HEK293T (cell line): ENCODE data around the gene MICOS13.

Source experiments
- CTCF ChIA-PET: fragments of 350-600 bp; formaldehyde crosslinking; extraction: SDS; loops from one replicate; lab custom pipeline; 2021; ENCODE audit warnings: antibody characterized with exemption, inconsistent platforms; lab: Yijun Ruan, JAX
- POLR2A ChIA-PET: fragments of 350-600 bp; formaldehyde crosslinking; extraction: SDS; loops from one replicate; lab custom pipeline; 2020; ENCODE audit warnings: antibody characterized with exemption, inconsistent platforms; lab: Yijun Ruan, JAX
- DNase-seq: peaks from one replicate; pipeline ENCODE4 v3.0.0; 2012; ENCODE audit warnings: mixed read lengths; ENCODE audit errors: extremely low spot score
- ARNT ChIP-seq: fragments of 450-650 bp; IDR thresholded peaks from 2 replicates; pipeline ENCODE4 v1.6.1; 2017; ENCODE audit warnings: mild to moderate bottlenecking
- BHLHE40 ChIP-seq: fragments of 450-650 bp; IDR thresholded peaks from 2 replicates; pipeline ENCODE4 v1.6.1; 2016; ENCODE audit warnings: mild to moderate bottlenecking, moderate library complexity, borderline replicate concordance
- CTBP1 ChIP-seq: fragments of 450-650 bp; IDR thresholded peaks from 2 replicates; pipeline ENCODE4 v1.6.1; 2016; ENCODE audit warnings: borderline replicate concordance
- ELF4 ChIP-seq: fragments of 450-650 bp; IDR thresholded peaks from 2 replicates; pipeline ENCODE4 v1.6.1; 2017; ENCODE audit warnings: antibody characterized with exemption
- FOXA1 ChIP-seq: fragments of 450-650 bp; IDR thresholded peaks from 2 replicates; pipeline ENCODE4 v1.6.1; 2016; ENCODE audit warnings: mild to moderate bottlenecking
- FOXK2 ChIP-seq: fragments of 450-650 bp; IDR thresholded peaks from 2 replicates; pipeline ENCODE4 v1.6.1; 2016; ENCODE audit warnings: mild to moderate bottlenecking
- FOXM1 ChIP-seq: fragments of 450-650 bp; IDR thresholded peaks from 2 replicates; pipeline ENCODE4 v1.6.1; 2017; ENCODE audit warnings: mild to moderate bottlenecking, borderline replicate concordance
- HDGF ChIP-seq: fragments of 450-650 bp; IDR thresholded peaks from 2 replicates; pipeline ENCODE4 v1.6.1; 2017; ENCODE audit warnings: antibody characterized with exemption, borderline replicate concordance
- L3MBTL2 ChIP-seq: fragments of 450-650 bp; conservative IDR thresholded peaks from 2 replicates; pipeline ENCODE4 v1.6.1; 2016; ENCODE audit warnings: mild to moderate bottlenecking
- LEF1 ChIP-seq: fragments of 450-650 bp; IDR thresholded peaks from 2 replicates; pipeline ENCODE4 v1.6.1; 2017; ENCODE audit warnings: mild to moderate bottlenecking, borderline replicate concordance
- NFRKB ChIP-seq: fragments of 450-650 bp; IDR thresholded peaks from 2 replicates; pipeline ENCODE4 v1.6.1; 2016; ENCODE audit warnings: mild to moderate bottlenecking, moderate library complexity
- PKNOX1 ChIP-seq: fragments of 450-650 bp; IDR thresholded peaks from 2 replicates; pipeline ENCODE4 v1.6.1; 2016
- SP1 ChIP-seq: fragments of 450-650 bp; IDR thresholded peaks from 2 replicates; pipeline ENCODE4 v1.6.1; 2017
- SUZ12 ChIP-seq: fragments of 450-650 bp; IDR thresholded peaks from 2 replicates; pipeline ENCODE4 v1.6.1; 2016; ENCODE audit warnings: mild to moderate bottlenecking
- TARDBP ChIP-seq: fragments of 450-650 bp; IDR thresholded peaks from 2 replicates; pipeline ENCODE4 v1.6.1; 2016
- ZNF384 ChIP-seq: fragments of 450-650 bp; IDR thresholded peaks from 2 replicates; pipeline ENCODE4 v1.6.1; 2016

Gene MICOS13

GRCh38 chr19:5669212-5669611, 11.1 kb downstream of the MICOS13 start:
- POLR2A ChIA-PET = interaction anchor here (1.4 kb wide), 1 partner anchor 48 kb away, joined by 3 read pairs; no protein-coding TSS in a partner anchor
- no peak for TF ChIP-seq BHLHE40
- TF ChIP-seq NFRKB = no peak
- TF ChIP-seq SP1 = no peak
- no peak for TF ChIP-seq ARNT
- no peak for TF ChIP-seq ZNF384
- no peak for TF ChIP-seq TARDBP
- no peak for TF ChIP-seq SUZ12
- no peak for TF ChIP-seq FOXA1
- CTCF ChIA-PET = no interaction called here
- no peak for DNase-seq

- DNase-seq = no peak
- POLR2A ChIA-PET = no interaction called here
- TF ChIP-seq FOXA1 = no peak
- no peak for TF ChIP-seq TARDBP
- no peak for TF ChIP-seq FOXM1
- no peak for TF ChIP-seq PKNOX1
- no peak for TF ChIP-seq BHLHE40
- no peak for TF ChIP-seq FOXK2
- no peak for TF ChIP-seq ZNF384
- no peak for TF ChIP-seq CTBP1
- CTCF ChIA-PET = no interaction called here
These were observed 12.5 kb downstream of the MICOS13 start for GRCh38 chr19:5667751-5668271.

GRCh38 chr19:5666921-5667610, 13.2 kb downstream of the MICOS13 start:
- POLR2A ChIA-PET = no interaction called here
- TF ChIP-seq ELF4 (no peak), HDGF (no peak), FOXK2 (no peak), TARDBP (no peak), PKNOX1 (no peak), ARNT (no peak), FOXA1 (no peak), FOXM1 (no peak), BHLHE40 (no peak), SUZ12 (no peak), ZNF384 (no peak), L3MBTL2 (no peak), SP1 (no peak), CTBP1 (no peak), LEF1 (no peak), NFRKB (no peak)
- DNase-seq = no peak
- CTCF ChIA-PET = no interaction called here

GRCh38 chr19:5665781-5666513, 14.4 kb downstream of the MICOS13 start:
- TF ChIP-seq PKNOX1 (no peak), SP1 (no peak), NFRKB (no peak), ARNT (no peak), FOXA1 (no peak), BHLHE40 (no peak), L3MBTL2 (no peak), LEF1 (no peak), ZNF384 (no peak)
- no peak for DNase-seq
- CTCF ChIA-PET = no interaction called here
- POLR2A ChIA-PET = interaction anchor here (1.0 to 1.7 kb wide), 2 partner anchors 11 to 25 kb away, joined by 4 read pairs; no protein-coding TSS in a partner anchor

GRCh38 chr19:5664515-5664914, 15.8 kb downstream of the MICOS13 start:
- POLR2A ChIA-PET = interaction anchor here (1.7 kb wide), 1 partner anchor 27 kb away, joined by 4 read pairs; no protein-coding TSS in a partner anchor
- no peak for DNase-seq
- CTCF ChIA-PET = no interaction called here
- TF ChIP-seq NFRKB (no peak), ARNT (no peak), L3MBTL2 (no peak), FOXA1 (no peak), PKNOX1 (no peak), TARDBP (no peak), HDGF (no peak), LEF1 (no peak)

- POLR2A ChIA-PET = no interaction called here
- TF ChIP-seq FOXA1 (no peak), CTBP1 (no peak), PKNOX1 (no peak), SUZ12 (no peak), NFRKB (no peak), LEF1 (no peak), HDGF (no peak), ELF4 (no peak), SP1 (no peak), FOXK2 (no peak), BHLHE40 (no peak), ARNT (no peak), L3MBTL2 (no peak)
- DNase-seq = no peak
- CTCF ChIA-PET = no interaction called here
These were observed 16.4 kb downstream of the MICOS13 start for GRCh38 chr19:5663904-5664303.
